Left lung (tissue), 10 donors: ENCODE results near the gene RERE. TPM values are rescaled to one million over a fixed set of nuclear protein-coding genes. Genes with fewer than 3 reads are reported as not detected.
A peak's percentile ranks its signal among the peaks of the same experiment; 100 is the strongest.

Experiments used
- ATAC-seq: fragments of 200-7000 bp; cut with Tn5 transposase; one replicate; pipeline ENCODE4 v1.9.1; 2020; ENCODE audit warnings: moderate library complexity
- DNase-seq, 4 donors: peaks; one replicate each; pipeline ENCODE4 v3.0.0-alpha.2; 2013 to 2020
- H3K27ac ChIP-seq, 2 donors: fragments of 200-600 bp; sonication (generic) in 1 of 2; one replicate each; pipeline versions ENCODE4 v1.5.0 to v1.8.0; 2020 to 2021
- H3K27me3 ChIP-seq, 2 donors: fragments of 200-600 bp; sonication (generic) in 1 of 2; one replicate each; pipeline versions ENCODE4 v1.5.0 to v1.8.0; 2020 to 2021
- H3K36me3 ChIP-seq, 2 donors: fragments of 200-600 bp; sonication (generic) in 1 of 2; one replicate each; pipeline versions ENCODE4 v1.5.0 to v1.8.0; 2020 to 2021
- H3K4me1 ChIP-seq, 2 donors: fragments of 200-600 bp; one replicate each; pipeline ENCODE4 v1.8.0; 2021
- H3K4me3 ChIP-seq, 2 donors: fragments of 200-600 bp; sonication (generic) in 1 of 2; one replicate each; pipeline versions ENCODE4 v1.5.0 to v1.8.0; 2020 to 2021; ENCODE audit warnings: mild to moderate bottlenecking in 1 of 2
- H3K9me3 ChIP-seq, 2 donors: fragments of 200-600 bp; sonication (generic) in 1 of 2; one replicate each; pipeline versions ENCODE4 v1.5.0 to v1.8.0; 2020 to 2021
- CTCF ChIP-seq, 2 donors: fragments of 200-600 bp; sonication (generic) in 1 of 2; IDR thresholded peaks; one replicate each; pipeline versions ENCODE4 v1.5.0 to v1.8.0; 2021; ENCODE audit warnings: antibody characterized with exemption in 2 of 2
- intact Hi-C, 2 donors: fragments of 100-400 bp; cut with DNase I; formaldehyde crosslinking; loops; one replicate each; pipeline versions ENCODE4 v1.11.2 to v1.14.2; 2022
- polyA plus RNA-seq, 6 donors: library from polyadenylated mRNA; unstranded; fragments of 120-200 nt; gene quantifications; one replicate each; pipeline ENCODE4 v1.2.1, GENCODE V29; 2013; ENCODE audit not compliant: insufficient read length in 6 of 6
- total RNA-seq, 2 donors: library from RNA; stranded (reverse); fragmentation: NEBNext Ultra II Directional; extraction: Animal tissue kit (Norgen Biotek cat#: 25700); gene quantifications; one replicate each; pipeline ENCODE4 v1.2.1, GENCODE V29; 2021
- donor health status: DM: no; HTN: yes; CAD: no.
- donor health status: DM: no; HTN: no; CAD: no.

The RERE gene
- total and polyA plus RNA-seq, 8 donors = 73.3 to 135 (median 130) TPM

GRCh38 chr1:8739377-8739776 is 78.1 kb downstream of the RERE start:
- no peak for DNase-seq
- no peaks in the 10 kb centered on the region for H3K4me1 ChIP-seq
- TF ChIP-seq CTCF (IDR thresholded peaks at IDR 0.05) = no peak
- no peak overlapping the region for H3K27ac ChIP-seq
- peaks cover 0 to 6% of the 10 kb centered on the region in 2 donors for H3K9me3 ChIP-seq
- no peaks in the 10 kb centered on the region for H3K36me3 ChIP-seq
- no peaks in the 10 kb centered on the region for H3K27me3 ChIP-seq
- intact Hi-C loops = no loop called here
- no peak for ATAC-seq
- no peak overlapping the region for H3K4me3 ChIP-seq

- intact Hi-C loops = no loop called here
- H3K27me3 ChIP-seq = no peaks in the 10 kb centered on the region
- H3K4me3 ChIP-seq = no peak overlapping the region
- ATAC-seq (no peak), DNase-seq (no peak)
- no peak overlapping the region for H3K27ac ChIP-seq
- H3K36me3 ChIP-seq = no peaks in the 10 kb centered on the region
- peaks cover 0 to 6% of the 10 kb centered on the region in 2 donors for H3K9me3 ChIP-seq
- H3K4me1 ChIP-seq = no peaks in the 10 kb centered on the region
- TF ChIP-seq CTCF (IDR thresholded peaks at IDR 0.05) = no peak
Observed at GRCh38 chr1:8736927-8737326, 80.5 kb downstream of the RERE start.

GRCh38 chr1:8733484-8733883 is 84.0 kb downstream of the RERE start:
- Histone ChIP-seq H3K27ac (no peak overlapping the region), H3K4me3 (no peak overlapping the region), H3K27me3 (no peaks in the 10 kb centered on the region), H3K9me3 (peaks cover 0 to 3% of the 10 kb centered on the region in 2 donors), H3K4me1 (no peaks in the 10 kb centered on the region), H3K36me3 (no peaks in the 10 kb centered on the region)
- intact Hi-C loops = no loop called here
- ATAC-seq = peak; percentile 90
- TF ChIP-seq CTCF (IDR thresholded peaks at IDR 0.05) = no peak
- DNase-seq = peak in 1 of 4 donors; percentile 47

- H3K27me3 ChIP-seq = no peaks in the 10 kb centered on the region
- no peak for ATAC-seq
- intact Hi-C loops = no loop called here
Observed at GRCh38 chr1:8731162-8731561, 86.3 kb downstream of the RERE start.

GRCh38 chr1:8728464-8728863 is 89.0 kb downstream of the RERE start:
- Histone ChIP-seq H3K4me1 (peaks cover 0 to 4% of the 10 kb centered on the region in 2 donors), H3K27ac (no peak overlapping the region), H3K36me3 (no peaks in the 10 kb centered on the region), H3K4me3 (no peak overlapping the region), H3K27me3 (no peaks in the 10 kb centered on the region), H3K9me3 (peaks cover 0 to 3% of the 10 kb centered on the region in 2 donors)
- intact Hi-C loops = loop anchor here in 1 of 2 donors (5.0 kb wide), 1 partner anchor 166 kb away; no protein-coding TSS in a partner anchor
- no peak for TF ChIP-seq CTCF (IDR thresholded peaks at IDR 0.05)
- DNase-seq (no peak), ATAC-seq (no peak)

More at GRCh38 chr1:8731162-8731561, 86.3 kb downstream of the RERE start:
- Histone ChIP-seq H3K4me1 (no peaks in the 10 kb centered on the region), H3K4me3 (no peak overlapping the region), H3K27ac (no peak overlapping the region), H3K36me3 (no peaks in the 10 kb centered on the region), H3K9me3 (peaks cover 0 to 3% of the 10 kb centered on the region in 2 donors)
- no peak for TF ChIP-seq CTCF (IDR thresholded peaks at IDR 0.05)
- no peak for DNase-seq
